Tibial nerve (tissue), 4 donors: ENCODE data around the gene KPNA3. TPM values are rescaled to one million over a fixed set of nuclear protein-coding genes. Genes with fewer than 3 reads are reported as not detected.

Experiments
- DNase-seq, 2 donors: peaks; one replicate each; pipeline ENCODE4 v3.0.0-alpha.2; 2019; ENCODE audit warnings: low spot score in 2 of 2
- H3K27ac ChIP-seq, 4 donors: fragments of 200-600 bp; sonication (generic) in 3 of 4; one replicate each; pipeline ENCODE4 v1.5.1; 2017 to 2019; ENCODE audit warnings: mild to moderate bottlenecking in 1 of 4
- H3K27me3 ChIP-seq, 2 donors: fragments of 200-600 bp; sonication (generic) in 1 of 2; one replicate each; pipeline versions ENCODE4 v1.5.1 to v1.6.0; 2017 to 2019
- H3K36me3 ChIP-seq, 3 donors: fragments of 200-600 bp; sonication (generic); one replicate each; pipeline ENCODE4 v1.5.1; 2018 to 2019
- H3K4me1 ChIP-seq, 4 donors: fragments of 200-600 bp; sonication (generic) in 3 of 4; one replicate each; pipeline ENCODE4 v1.5.1; 2017 to 2019
- H3K4me3 ChIP-seq, 4 donors: fragments of 200-600 bp; sonication (generic) in 3 of 4; one replicate each; pipeline ENCODE4 v1.5.1; 2017 to 2019; ENCODE audit warnings: mild to moderate bottlenecking in 1 of 4, moderate library complexity in 1 of 4
- H3K9me3 ChIP-seq, 4 donors: fragments of 200-600 bp; sonication (generic) in 3 of 4; one replicate each; pipeline ENCODE4 v1.5.1; 2017 to 2019
- CTCF ChIP-seq, 5 experiments: fragments of 200-600 bp in 3 of 5; fragments of 450-650 bp in 2 of 5; sonication (generic) in 3 of 5; IDR thresholded peaks; one replicate each; pipeline ENCODE4 v1.5.1; 2016 to 2019; ENCODE audit warnings: antibody characterized with exemption in 5 of 5, mild to moderate bottlenecking in 3 of 5, moderate library complexity in 2 of 5
- EP300 ChIP-seq, 2 donors: sonication (generic); formaldehyde crosslinking; IDR thresholded peaks; one replicate each; pipeline ENCODE4 v1.6.1; 2017; ENCODE audit warnings: antibody characterized with exemption in 2 of 2, mild to moderate bottlenecking in 1 of 2
- POLR2A ChIP-seq, 2 donors: fragments of 450-650 bp; IDR thresholded peaks; one replicate each; pipeline ENCODE4 v1.6.1; 2017; ENCODE audit warnings: antibody characterized with exemption in 2 of 2, mild to moderate bottlenecking in 2 of 2, moderate library complexity in 2 of 2
- WGBS, 2 donors: methylation state at CpG; one replicate each; pipeline ENCODE4 v1.1.5; 2018; 5-methylcytosine and 5-hydroxymethylcytosine counted together
- total RNA-seq, 4 donors: library from RNA; depleted of rRNA; stranded (reverse); fragments of >200 nt; gene quantifications; one replicate each; pipeline ENCODE4 v1.1.0, GENCODE V29; 2016

Gene KPNA3
- total RNA-seq, 4 donors from 2014 or later: 19.8 to 29.9 (median 23.2) TPM

GRCh38 chr13:49651570-49652354, 140.7 kb downstream of the KPNA3 start:
- H3K9me3 ChIP-seq: no peaks in the 10 kb centered on the region
- H3K27me3 ChIP-seq: no peaks in the 10 kb centered on the region
- TF ChIP-seq CTCF (IDR thresholded peaks at IDR 0.05) (no peak), EP300 (IDR thresholded peaks at IDR 0.05) (no peak), POLR2A (IDR thresholded peaks at IDR 0.05) (no peak)
- WGBS, 2 donors: 81 to 82% methylated on average over 17 of the region's 17 CpGs
- no peak overlapping the region for H3K27ac ChIP-seq
- H3K36me3 ChIP-seq: peaks cover 0 to under 1% (median 0%) of the 10 kb centered on the region in 3 donors
- H3K4me1 ChIP-seq: no peaks in the 10 kb centered on the region
- H3K4me3 ChIP-seq: no peak overlapping the region
- no peak for DNase-seq

GRCh38 chr13:49649963-49650312, 142.5 kb downstream of the KPNA3 start:
- no peak overlapping the region for H3K27ac ChIP-seq
- no peak for DNase-seq
- H3K27me3 ChIP-seq: no peaks in the 10 kb centered on the region
- H3K9me3 ChIP-seq: no peaks in the 10 kb centered on the region
- no peaks in the 10 kb centered on the region for H3K36me3 ChIP-seq
- WGBS, 2 donors: 80 to 83% methylated on average over 2 of the region's 2 CpGs
- no peak overlapping the region for H3K4me3 ChIP-seq
- H3K4me1 ChIP-seq: no peaks in the 10 kb centered on the region
- TF ChIP-seq POLR2A (IDR thresholded peaks at IDR 0.05) (no peak), EP300 (IDR thresholded peaks at IDR 0.05) (no peak), CTCF (IDR thresholded peaks at IDR 0.05) (no peak)

Other genes with a start within 250 kb of the KPNA3 start
- 10 to 100 TPM in 2 of 4 donors, 1 to 10 TPM in 2; 8.8 to 10.7 (median 10.2) TPM for gene RCBTB1, start 207.1 kb downstream of the KPNA3 start, total RNA-seq
- under 1 TPM; 0.20 to 0.87 (median 0.25) TPM for gene ARL11, start 164.2 kb downstream of the KPNA3 start, total RNA-seq
- gene EBPL, start 101.2 kb downstream of the KPNA3 start, total RNA-seq: 10 to 100 TPM; 66.6 to 89.4 (median 83.2) TPM
- 1 to 10 TPM; 5.5 to 9.4 (median 7.5) TPM for gene SPRYD7, start 143.7 kb upstream of the KPNA3 start, total RNA-seq
- gene TRIM13, start 204.4 kb upstream of the KPNA3 start, total RNA-seq: 10 to 100 TPM; 18.0 to 25.8 (median 23.2) TPM
- 1 to 10 TPM in 2 of 4 donors, under 1 TPM in 2; 0.60 to 2.4 (median 1.6) TPM for gene KCNRG, start 222.8 kb upstream of the KPNA3 start, total RNA-seq